Suprapubic skin (tissue), 3 donors: ENCODE data around the gene BCAN.

Experiments
- POLR2A ChIP-seq, 2 donors: fragments of 450-650 bp; IDR thresholded peaks; one replicate each; pipeline ENCODE4 v1.6.1; 2017; ENCODE audit warnings: antibody characterized with exemption in 2 of 2, mild to moderate bottlenecking in 2 of 2, moderate library complexity in 2 of 2
- TF ChIP-seq, protein P1 (sequence below), 2 donors: fragments of 200-600 bp in 1 of 2; fragments of 450-650 bp in 1 of 2; sonication (generic) in 1 of 2; IDR thresholded peaks; one replicate each; pipeline ENCODE4 v1.5.1; 2016 to 2019; ENCODE audit warnings: antibody characterized with exemption in 2 of 2, mild to moderate bottlenecking in 1 of 2, moderate library complexity in 1 of 2

DNA sequence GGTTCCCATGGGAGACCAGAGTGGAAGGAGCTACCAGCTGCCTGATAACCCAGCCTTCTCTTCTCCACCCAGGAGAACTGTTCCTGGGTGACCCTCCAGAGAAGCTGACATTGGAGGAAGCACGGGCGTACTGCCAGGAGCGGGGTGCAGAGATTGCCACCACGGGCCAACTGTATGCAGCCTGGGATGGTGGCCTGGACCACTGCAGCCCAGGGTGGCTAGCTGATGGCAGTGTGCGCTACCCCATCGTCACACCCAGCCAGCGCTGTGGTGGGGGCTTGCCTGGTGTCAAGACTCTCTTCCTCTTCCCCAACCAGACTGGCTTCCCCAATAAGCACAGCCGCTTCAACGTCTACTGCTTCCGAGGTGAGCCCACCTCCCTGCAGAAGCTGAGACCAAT lies 6.6 kb downstream of the BCAN start:
- TF ChIP-seq, protein P1, sequence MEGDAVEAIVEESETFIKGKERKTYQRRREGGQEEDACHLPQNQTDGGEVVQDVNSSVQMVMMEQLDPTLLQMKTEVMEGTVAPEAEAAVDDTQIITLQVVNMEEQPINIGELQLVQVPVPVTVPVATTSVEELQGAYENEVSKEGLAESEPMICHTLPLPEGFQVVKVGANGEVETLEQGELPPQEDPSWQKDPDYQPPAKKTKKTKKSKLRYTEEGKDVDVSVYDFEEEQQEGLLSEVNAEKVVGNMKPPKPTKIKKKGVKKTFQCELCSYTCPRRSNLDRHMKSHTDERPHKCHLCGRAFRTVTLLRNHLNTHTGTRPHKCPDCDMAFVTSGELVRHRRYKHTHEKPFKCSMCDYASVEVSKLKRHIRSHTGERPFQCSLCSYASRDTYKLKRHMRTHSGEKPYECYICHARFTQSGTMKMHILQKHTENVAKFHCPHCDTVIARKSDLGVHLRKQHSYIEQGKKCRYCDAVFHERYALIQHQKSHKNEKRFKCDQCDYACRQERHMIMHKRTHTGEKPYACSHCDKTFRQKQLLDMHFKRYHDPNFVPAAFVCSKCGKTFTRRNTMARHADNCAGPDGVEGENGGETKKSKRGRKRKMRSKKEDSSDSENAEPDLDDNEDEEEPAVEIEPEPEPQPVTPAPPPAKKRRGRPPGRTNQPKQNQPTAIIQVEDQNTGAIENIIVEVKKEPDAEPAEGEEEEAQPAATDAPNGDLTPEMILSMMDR (IDR thresholded peaks at IDR 0.05), result no peak
- no peak for TF ChIP-seq POLR2A (IDR thresholded peaks at IDR 0.05)
